ENCODE results near the gene MPV17. TPM values are rescaled to one million over a fixed set of nuclear protein-coding genes. Genes with fewer than 3 reads are reported as not detected.
"Not testable (repeated sequence)": the region's sequence is repeated elsewhere in the genome, so short reads cannot be mapped to it uniquely, and the experiment has no call there.

MPV17 gene
- polyA plus RNA-seq, 1 donor: 97.4 TPM

GRCh38 chr2:27303093-27304025 is 19.5 kb downstream of the MPV17 start:
- no peak for DNase-seq

- not testable (repeated sequence) for DNase-seq
Measured at GRCh38 chr2:27300606-27301005, 22.3 kb downstream of the MPV17 start.

DNA sequence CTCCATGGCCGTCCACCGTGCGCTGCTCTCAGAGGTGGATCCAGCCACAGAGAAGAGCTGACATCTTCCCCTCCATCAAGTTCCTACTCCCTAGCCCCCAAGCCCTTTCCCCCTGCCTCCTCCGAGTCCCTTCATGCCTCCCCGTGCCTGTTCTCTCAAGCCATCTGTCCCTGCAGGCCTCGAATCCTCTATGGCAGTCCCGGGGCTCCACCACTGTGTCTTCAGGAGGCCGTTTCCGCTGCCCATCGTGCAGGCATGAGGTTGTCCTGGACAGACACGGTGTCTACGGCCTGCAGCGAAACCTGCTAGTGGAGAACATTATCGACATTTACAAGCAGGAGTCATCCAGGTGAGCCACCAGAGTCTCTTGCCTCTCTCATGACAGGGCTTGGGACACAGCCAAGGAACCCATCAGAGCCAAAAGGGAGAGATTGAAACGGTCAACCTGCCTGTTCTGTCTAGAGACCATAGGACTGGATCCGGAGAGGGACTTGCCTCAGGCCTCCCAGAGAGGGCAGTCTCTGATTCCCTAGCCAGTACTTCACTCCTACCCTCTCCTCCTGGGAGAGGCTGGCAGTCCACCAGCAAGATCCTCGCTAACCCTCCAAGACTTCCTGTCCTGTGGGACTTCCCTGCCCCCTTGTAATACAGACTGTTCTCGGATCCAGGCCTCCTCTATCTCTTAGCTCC is 24.4 kb downstream of the MPV17 start:
- DNase-seq: no peak

DNA sequence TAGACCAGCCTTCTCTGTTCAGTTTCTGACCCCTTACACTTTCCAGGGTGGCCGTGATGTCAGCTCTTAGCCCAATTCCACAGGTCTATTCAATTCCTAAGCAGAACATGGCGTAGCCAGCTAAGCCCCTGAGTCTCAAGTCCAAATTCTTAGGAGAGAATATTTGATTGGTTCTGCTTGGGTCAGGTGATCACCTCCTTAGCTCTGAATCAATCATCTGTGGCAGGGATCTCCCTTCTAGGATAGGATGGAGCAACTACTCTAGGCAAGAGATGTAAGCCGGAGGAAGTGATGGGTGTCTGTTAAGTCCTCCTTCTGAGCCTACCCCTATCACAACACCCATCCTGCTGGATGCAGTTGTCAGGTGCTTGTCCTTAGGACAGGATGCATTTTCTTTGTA is 25.7 kb downstream of the MPV17 start:
- no peak for DNase-seq

- DNase-seq: no peak
Measured at GRCh38 chr2:27296481-27296880, 26.4 kb downstream of the MPV17 start.

- no peak for DNase-seq
Measured at GRCh38 chr2:27294928-27295327, 28.0 kb downstream of the MPV17 start.

- no peak for DNase-seq
Measured at GRCh38 chr2:27291865-27292264, 31.0 kb downstream of the MPV17 start.

- no peak for DNase-seq
Measured at GRCh38 chr2:27290549-27290948, 32.3 kb downstream of the MPV17 start.

GRCh38 chr2:27288610-27289009 is 34.3 kb downstream of the MPV17 start:
- DNase-seq: no peak

DNA sequence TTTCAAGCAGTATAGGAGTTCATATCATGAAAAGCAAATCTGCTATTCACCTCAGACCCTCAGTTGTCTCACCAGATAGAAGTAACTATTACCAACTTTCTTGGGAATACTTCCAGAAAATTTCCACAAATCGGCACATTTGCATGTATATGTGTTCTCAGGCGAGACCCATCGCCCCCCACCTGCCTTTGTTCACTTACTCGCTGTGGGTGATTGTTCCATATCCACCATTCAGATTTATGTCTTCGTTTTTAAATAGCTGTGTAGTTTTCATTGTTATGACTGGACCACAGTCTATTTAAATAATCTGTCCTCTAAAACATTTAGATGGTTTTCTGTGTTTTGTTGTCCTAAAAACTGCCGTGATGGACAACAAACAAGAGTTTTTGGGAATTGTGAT is 37.4 kb downstream of the MPV17 start:
- DNase-seq: no peak

- DNase-seq: no peak
Measured at GRCh38 chr2:27284996-27285395, 37.9 kb downstream of the MPV17 start.

GRCh38 chr2:27282892-27283291 is 40.0 kb downstream of the MPV17 start:
- no peak for DNase-seq

- DNase-seq: no peak
Measured at GRCh38 chr2:27281855-27282559, 40.9 kb downstream of the MPV17 start, which contains the start of gene TRIM54. Gene TRIM54, plus strand, starts transcription at chr2:27282429. Its CDS starts 303 bp downstream, at chr2:27282732.

DNA sequence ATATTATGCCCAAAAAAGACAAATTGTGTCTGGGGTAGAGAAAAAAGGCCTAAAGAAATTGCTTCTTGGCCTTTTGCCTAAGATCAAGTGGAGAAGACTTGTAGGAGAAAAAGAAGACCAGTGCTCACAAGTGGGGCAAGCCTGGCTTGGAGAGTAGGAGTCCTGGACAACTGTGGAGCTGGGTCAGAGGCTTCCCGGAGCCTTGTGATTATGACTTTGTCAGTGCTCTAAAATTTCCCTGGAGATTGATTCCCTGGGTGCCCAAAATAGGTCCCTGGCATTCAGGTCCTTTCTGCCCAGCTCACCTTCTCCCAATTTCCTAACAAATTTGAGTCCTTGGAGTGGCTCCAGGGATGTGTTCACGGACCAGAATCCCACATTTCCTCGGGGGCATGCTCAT is 41.5 kb downstream of the MPV17 start:
- DNase-seq: no peak

DNA sequence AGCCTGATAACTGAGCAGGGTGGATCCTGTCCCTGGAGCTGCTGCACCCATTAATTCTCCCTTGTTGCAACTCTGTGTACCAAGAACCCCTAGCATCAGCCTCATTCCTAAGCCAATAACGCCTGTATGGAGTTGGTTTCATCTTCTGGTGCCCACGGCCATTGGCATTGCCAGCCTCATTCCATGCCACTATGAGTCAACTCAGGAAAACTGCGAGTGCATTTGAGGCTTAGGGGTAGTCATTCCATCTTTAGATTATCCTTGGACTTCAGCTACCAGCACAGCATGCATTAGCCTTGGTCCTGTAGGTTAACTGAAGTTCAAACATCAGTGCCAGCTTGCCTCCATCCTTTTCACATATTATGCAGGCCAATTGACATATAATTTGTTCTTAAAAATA is 42.1 kb downstream of the MPV17 start:
- DNase-seq: no peak

DNA sequence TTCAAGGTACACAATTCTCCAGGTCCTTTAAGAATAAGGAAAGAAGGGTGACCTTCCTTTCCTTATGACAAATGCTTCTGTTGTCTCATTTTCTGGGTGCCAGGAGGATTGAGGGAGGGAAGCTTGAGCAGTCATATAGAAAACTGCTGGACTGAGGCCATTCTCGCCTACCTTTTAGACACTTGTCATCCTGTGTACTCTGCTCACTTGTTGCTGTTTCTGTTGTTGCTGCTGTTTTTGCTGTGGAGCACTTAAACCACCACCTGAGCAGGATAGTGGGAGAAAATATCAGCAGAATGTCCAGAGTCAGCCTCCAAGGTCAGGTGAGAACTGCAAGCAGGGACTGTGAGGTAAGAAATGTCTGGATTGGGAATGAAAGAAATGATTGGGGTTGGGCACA is 44.9 kb downstream of the MPV17 start:
- DNase-seq: no peak

DNA sequence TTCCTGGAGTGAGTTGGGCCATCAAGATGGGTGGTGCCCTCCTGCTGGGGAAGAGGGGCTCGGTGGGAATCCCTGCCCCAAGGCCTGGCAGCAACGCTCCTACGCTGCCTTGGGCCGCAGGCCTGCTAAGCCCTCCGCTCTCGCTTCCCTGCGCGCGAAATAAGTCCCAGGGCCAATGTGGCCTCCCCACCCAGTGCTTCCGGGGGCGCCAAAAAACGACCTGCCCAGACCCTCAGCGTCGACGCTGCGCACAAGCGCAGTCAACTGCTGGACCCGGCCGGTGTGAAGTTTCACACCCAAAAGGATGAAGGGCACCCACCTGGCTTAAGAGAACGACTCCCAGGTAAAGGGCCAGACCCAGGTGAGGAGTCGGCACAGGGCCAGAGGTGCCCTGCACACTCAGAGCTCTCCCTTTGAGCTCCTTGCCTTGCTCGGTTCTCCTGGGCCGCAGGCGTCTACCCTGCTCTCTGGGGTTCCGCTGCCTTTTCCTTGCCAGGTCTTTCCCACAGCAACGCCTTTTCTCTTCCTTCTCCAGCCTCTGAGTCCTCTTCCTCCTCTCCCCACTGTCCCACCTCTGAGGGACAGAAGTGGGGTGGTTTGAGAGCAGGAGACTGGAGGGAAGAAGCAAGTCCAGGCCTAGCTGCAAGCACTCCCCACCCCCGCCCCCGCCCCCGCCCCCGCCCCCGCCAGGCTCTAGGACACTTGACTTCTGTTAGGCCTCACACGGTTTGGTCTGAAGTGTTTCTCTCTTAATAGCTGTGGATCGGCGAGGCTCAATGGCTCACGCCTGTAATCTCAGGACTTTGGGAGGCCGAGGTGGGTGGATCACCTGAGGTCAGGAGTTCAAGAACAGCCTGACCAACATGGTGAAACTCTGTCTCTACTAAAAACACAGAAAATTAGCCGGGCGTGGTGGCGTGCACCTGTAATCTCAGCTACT is 47.4 kb downstream of the MPV17 start, which contains the start of gene DNAJC5G:
Gene DNAJC5G (plus strand): TSS at position 223 of the 940 bp plus-strand sequence. CDS start 1,296 bp downstream, outside the sequence.
- no peak for DNase-seq

- not testable (repeated sequence) for DNase-seq
Measured at GRCh38 chr2:27272537-27273522, 50.1 kb downstream of the MPV17 start.

DNA sequence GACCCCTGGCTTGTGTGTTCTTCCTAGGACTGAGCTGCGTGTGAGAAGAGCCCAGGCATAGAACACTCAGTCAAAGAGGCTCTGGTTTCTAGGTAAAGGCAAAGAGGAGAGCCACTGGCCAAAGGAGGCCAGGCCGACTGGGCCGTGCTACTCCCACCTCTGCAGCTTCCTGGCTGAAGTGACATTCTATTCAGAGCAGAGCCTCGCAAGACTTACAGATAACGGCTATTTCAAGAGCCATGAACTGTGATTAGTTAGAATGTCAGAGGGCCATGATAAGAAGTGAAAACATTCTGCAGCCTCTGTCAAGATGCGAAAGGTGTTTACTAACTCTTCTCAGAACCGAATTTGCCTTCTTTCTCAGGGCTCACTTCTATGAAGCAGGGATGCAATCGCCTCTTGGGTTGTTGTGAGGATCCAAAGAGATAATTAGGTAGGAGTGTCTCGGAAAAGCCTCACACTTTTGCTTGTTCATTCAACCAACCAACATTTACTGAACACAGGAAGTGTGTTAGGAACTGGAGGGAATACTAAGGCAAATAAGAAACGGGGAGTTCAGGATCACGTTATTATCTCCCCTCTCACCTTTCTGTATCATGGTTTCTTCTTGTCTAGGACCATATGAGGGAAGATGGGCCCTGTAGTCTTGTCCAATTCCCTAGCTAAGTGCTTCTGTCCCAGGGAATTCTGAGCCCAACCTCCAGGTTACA is 51.1 kb downstream of the MPV17 start:
- DNase-seq: no peak

Data from left kidney (tissue), 2 donors.